Breast epithelium (tissue), 4 donors: ENCODE data around the gene PDE6C. TPM values are rescaled to one million over a fixed set of nuclear protein-coding genes. Genes with fewer than 3 reads are reported as not detected.

ENCODE experiments used
- DNase-seq, 2 donors: peaks; one replicate each; pipeline ENCODE4 v3.0.0-alpha.2; 2019; ENCODE audit warnings: low spot score in 2 of 2
- H3K27ac ChIP-seq, 2 donors: fragments of 200-600 bp; sonication (generic) in 1 of 2; one replicate each; pipeline ENCODE4 v1.5.1; 2016 to 2019; ENCODE audit warnings: mild to moderate bottlenecking in 1 of 2
- H3K27me3 ChIP-seq, 2 donors: fragments of 200-600 bp; sonication (generic) in 1 of 2; one replicate each; pipeline versions ENCODE4 v1.5.1 to v1.6.0; 2017 to 2019; ENCODE audit warnings: control low read depth in 1 of 2, mild to moderate bottlenecking in 1 of 2
- H3K36me3 ChIP-seq: fragments of 200-600 bp; one replicate; pipeline ENCODE4 v1.5.1; 2019
- H3K4me1 ChIP-seq, 2 donors: fragments of 200-600 bp; sonication (generic); one replicate each; pipeline ENCODE4 v1.5.1; 2016 to 2019; ENCODE audit warnings: control low read depth in 1 of 2
- H3K4me3 ChIP-seq, 3 donors: fragments of 200-600 bp; sonication (generic); 1 replicate in 2 of 3; 2 replicates in 1 of 3; pipeline ENCODE4 v1.5.1; 2016 to 2019; ENCODE audit warnings: mild to moderate bottlenecking in 3 of 3, moderate library complexity in 2 of 3
- H3K9me3 ChIP-seq, 2 donors: fragments of 200-600 bp; sonication (generic) in 1 of 2; one replicate each; pipeline ENCODE4 v1.5.1; 2016 to 2019; ENCODE audit warnings: control low read depth in 1 of 2
- POLR2A ChIP-seq: fragments of 450-650 bp; IDR thresholded peaks from one replicate; pipeline ENCODE4 v1.6.1; 2016; ENCODE audit warnings: antibody characterized with exemption, mild to moderate bottlenecking, moderate library complexity
- POLR2AphosphoS5 ChIP-seq, 3 donors: sonication (generic); formaldehyde crosslinking; IDR thresholded peaks; one replicate each; pipeline ENCODE4 v1.6.1; 2017; ENCODE audit warnings: antibody characterized with exemption in 3 of 3
- intact Hi-C: fragments of 100-400 bp; cut with DNase I; formaldehyde crosslinking; loops from one replicate; pipeline ENCODE4 v1.15.1; 2023; ENCODE audit warnings: low total_unique reads
- total RNA-seq, 3 donors: library from RNA; depleted of rRNA; stranded (reverse); fragments of >200 nt; gene quantifications; one replicate each; pipeline ENCODE4 v1.1.0, GENCODE V29; 2016
- TF ChIP-seq, protein P1 (sequence below), 3 donors: fragments of 450-650 bp; IDR thresholded peaks; one replicate each; pipeline ENCODE4 v1.5.1; 2016 to 2017; ENCODE audit warnings: antibody characterized with exemption in 3 of 3, mild to moderate bottlenecking in 3 of 3, moderate library complexity in 3 of 3

Gene PDE6C
- total RNA-seq, 3 donors from 2014 or later, result not detected

DNA sequence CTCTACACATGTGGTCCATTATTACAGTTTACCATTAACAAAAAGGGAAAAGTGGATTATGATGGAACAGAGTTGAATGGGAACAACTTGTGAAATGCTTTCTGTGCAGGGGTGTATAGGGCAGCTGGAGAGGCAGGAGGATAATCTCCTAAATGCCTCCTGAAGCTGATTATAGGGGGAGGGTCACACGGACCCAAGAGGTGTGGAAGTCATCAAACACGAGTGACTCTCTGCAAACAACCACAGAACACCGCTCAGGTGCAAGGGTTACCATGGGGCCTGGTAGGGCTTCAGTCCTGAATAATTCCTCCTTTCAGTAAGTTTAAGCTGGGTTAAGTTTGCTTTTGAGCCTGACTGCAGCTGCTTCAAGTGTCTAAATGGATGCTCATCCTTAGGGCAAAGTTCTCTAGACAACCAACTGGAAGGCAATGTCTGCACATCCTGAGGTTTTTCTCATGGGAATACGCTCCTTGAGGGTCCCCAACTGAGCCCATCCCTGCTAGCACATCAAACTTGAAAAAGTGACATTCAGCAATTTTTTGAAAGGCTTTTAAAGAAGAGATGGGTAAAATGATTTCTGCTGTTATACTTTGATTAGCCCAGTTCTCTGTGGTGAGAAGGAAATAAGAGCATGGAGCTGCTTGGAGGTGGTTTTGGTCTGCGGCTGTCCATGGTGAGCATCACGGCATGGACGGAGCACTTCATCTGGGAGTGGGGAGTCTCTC is 1.9 kb downstream of the PDE6C start:
- intact Hi-C loops, result no loop called here
- H3K4me1 ChIP-seq, result no peaks in the 10 kb centered on the region
- no peak overlapping the region for H3K27ac ChIP-seq
- TF ChIP-seq, protein P1, sequence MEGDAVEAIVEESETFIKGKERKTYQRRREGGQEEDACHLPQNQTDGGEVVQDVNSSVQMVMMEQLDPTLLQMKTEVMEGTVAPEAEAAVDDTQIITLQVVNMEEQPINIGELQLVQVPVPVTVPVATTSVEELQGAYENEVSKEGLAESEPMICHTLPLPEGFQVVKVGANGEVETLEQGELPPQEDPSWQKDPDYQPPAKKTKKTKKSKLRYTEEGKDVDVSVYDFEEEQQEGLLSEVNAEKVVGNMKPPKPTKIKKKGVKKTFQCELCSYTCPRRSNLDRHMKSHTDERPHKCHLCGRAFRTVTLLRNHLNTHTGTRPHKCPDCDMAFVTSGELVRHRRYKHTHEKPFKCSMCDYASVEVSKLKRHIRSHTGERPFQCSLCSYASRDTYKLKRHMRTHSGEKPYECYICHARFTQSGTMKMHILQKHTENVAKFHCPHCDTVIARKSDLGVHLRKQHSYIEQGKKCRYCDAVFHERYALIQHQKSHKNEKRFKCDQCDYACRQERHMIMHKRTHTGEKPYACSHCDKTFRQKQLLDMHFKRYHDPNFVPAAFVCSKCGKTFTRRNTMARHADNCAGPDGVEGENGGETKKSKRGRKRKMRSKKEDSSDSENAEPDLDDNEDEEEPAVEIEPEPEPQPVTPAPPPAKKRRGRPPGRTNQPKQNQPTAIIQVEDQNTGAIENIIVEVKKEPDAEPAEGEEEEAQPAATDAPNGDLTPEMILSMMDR (IDR thresholded peaks at IDR 0.05), result no peak
- no peak for TF ChIP-seq POLR2AphosphoS5 (IDR thresholded peaks at IDR 0.05)
- no peak for TF ChIP-seq POLR2A
- DNase-seq, result no peak
- H3K36me3 ChIP-seq, result no peaks in the 10 kb centered on the region
- H3K27me3 ChIP-seq, result no peaks in the 10 kb centered on the region
- H3K9me3 ChIP-seq, result no peaks in the 10 kb centered on the region
- H3K4me3 ChIP-seq, result no peak overlapping the region

DNA sequence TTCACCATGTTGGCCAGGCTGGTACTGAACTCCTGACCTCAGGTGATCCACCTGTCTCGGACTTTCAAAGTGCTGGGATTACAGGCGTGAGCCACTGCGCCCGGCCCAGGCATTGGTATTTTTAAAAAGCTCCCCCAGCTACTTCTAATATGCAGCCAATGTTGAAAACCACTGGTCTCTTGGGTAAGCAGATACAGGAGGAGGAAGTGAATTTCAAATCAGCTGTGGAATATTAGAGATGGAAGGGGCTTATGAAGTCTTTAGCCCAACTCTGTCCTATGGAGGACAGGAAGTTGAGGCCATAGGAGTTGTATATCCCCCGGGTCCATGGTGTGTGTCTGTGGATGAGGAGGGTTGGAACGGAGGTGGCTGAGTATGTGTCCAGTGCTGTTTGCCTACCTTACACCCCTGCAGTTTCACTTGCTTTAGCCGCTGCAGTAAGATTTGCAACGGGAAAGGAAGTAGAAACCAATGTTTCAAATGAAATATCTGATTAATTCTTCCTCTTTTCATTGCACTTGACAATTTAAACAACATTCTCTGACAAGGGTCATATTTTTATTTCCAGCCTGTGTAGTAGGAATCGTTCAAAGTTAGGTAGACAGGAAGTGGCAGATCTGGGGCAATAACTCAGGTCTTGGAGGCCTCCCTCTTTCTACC is 3.4 kb downstream of the PDE6C start:
- TF ChIP-seq, protein P1 (IDR thresholded peaks at IDR 0.05), result no peak
- TF ChIP-seq POLR2AphosphoS5 (IDR thresholded peaks at IDR 0.05), result no peak
- no peak for TF ChIP-seq POLR2A
- no peaks in the 10 kb centered on the region for H3K9me3 ChIP-seq
- H3K4me3 ChIP-seq, result no peak overlapping the region
- no peak overlapping the region for H3K27ac ChIP-seq
- H3K4me1 ChIP-seq, result no peaks in the 10 kb centered on the region
- no peaks in the 10 kb centered on the region for H3K36me3 ChIP-seq
- intact Hi-C loops, result no loop called here
- H3K27me3 ChIP-seq, result no peaks in the 10 kb centered on the region
- DNase-seq, result no peak

DNA sequence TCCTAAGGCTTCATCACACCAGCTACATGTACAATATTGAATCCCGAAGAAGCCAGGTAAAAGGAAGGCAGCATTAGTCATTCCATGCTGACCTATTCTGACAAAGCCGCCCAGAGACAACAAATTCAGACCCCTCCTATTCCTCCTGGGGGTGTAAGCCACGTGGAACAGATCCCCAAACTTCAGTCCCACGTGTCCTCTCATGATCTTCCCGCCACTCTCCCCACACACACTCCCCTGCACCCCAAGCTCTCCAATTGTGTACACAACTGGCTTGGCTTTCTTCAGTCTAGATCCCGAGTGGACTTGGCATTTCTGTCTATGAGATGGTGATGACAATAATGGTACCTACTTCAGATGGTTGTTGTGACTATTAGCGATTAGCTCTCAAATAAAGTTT is 8.6 kb downstream of the PDE6C start:
- Histone ChIP-seq H3K27me3 (no peaks in the 10 kb centered on the region), H3K36me3 (no peaks in the 10 kb centered on the region), H3K4me1 (no peaks in the 10 kb centered on the region), H3K27ac (no peak overlapping the region), H3K4me3 (no peak overlapping the region), H3K9me3 (no peaks in the 10 kb centered on the region)
- TF ChIP-seq POLR2A (no peak), POLR2AphosphoS5 (IDR thresholded peaks at IDR 0.05) (no peak)
- TF ChIP-seq, protein P1 (IDR thresholded peaks at IDR 0.05), result no peak
- intact Hi-C loops, result loop anchor here (2.0 kb wide), 1 partner anchor 64 kb away; no protein-coding TSS in a partner anchor
- DNase-seq, result no peak

DNA sequence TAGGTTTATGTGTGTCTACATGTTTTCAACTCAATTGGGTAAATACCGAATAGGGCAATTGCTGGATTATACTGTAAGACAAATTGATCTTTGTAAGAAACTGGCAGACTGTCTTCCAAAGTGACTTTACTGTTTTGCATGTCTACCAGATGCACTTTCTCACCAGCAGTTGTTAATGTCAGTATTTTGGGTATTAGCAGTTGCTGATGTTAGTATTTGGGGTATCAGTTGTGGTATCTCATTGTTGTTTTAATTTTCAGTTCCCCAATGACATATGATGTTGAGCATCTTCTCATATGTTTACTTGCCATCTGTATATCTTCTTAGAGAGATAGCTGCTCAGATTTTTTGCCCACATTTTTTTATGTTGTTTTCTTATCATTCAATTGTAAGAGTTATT is 10.6 kb downstream of the PDE6C start:
- intact Hi-C loops, result no loop called here
- no peaks in the 10 kb centered on the region for H3K9me3 ChIP-seq
- no peaks in the 10 kb centered on the region for H3K4me1 ChIP-seq
- no peaks in the 10 kb centered on the region for H3K36me3 ChIP-seq
- H3K4me3 ChIP-seq, result no peak overlapping the region
- no peaks in the 10 kb centered on the region for H3K27me3 ChIP-seq
- DNase-seq, result no peak
- TF ChIP-seq, protein P1 (IDR thresholded peaks at IDR 0.05), result no peak
- TF ChIP-seq POLR2AphosphoS5 (IDR thresholded peaks at IDR 0.05), result no peak
- H3K27ac ChIP-seq, result no peak overlapping the region

DNA sequence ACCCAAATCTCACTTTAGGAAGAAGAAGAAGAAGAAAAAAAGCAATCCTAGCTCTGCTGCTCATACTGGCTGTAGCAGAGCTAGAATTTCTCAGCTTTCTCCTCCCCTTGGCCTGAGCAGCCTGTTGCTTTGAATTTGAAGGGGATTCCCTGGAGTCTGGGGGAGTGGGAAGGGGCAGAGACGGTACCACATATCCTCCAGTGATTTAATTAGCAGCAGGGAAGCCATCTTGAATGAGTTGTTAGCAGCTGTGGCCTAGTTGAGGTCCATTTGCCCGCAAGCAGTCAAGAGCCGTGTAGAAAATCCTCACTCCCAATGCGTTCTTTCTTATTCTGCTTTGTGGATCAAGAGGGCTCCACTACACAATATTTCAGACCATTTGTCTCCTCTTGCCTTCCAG is 16.5 kb downstream of the PDE6C start:
- no peak overlapping the region for H3K4me3 ChIP-seq
- no peaks in the 10 kb centered on the region for H3K4me1 ChIP-seq
- no peaks in the 10 kb centered on the region for H3K27me3 ChIP-seq
- no peak overlapping the region for H3K27ac ChIP-seq
- TF ChIP-seq POLR2A, result no peak
- TF ChIP-seq, protein P1 (IDR thresholded peaks at IDR 0.05), result no peak
- TF ChIP-seq POLR2AphosphoS5 (IDR thresholded peaks at IDR 0.05), result no peak
- H3K9me3 ChIP-seq, result no peaks in the 10 kb centered on the region
- H3K36me3 ChIP-seq, result no peaks in the 10 kb centered on the region
- DNase-seq, result no peak
- intact Hi-C loops, result no loop called here
